HCT116 (cell line): Measurements from ENCODE around the gene INKA2. TPM values are rescaled to one million over a fixed set of nuclear protein-coding genes. Genes with fewer than 3 reads are reported as not detected.

Experiments
- ATAC-seq: fragments of 200-7000 bp; cut with Tn5 transposase; 2 replicates; pipeline ENCODE4 v1.9.1; 2020; ENCODE audit warnings: mild to moderate bottlenecking, moderate library complexity
- BruUV-seq: library from RNA; stranded (reverse); fragments of 400-500 nt; replicated peaks from 2 replicates; lab custom pipeline; 2021; lab: Mats Ljungman, UMichigan
- CTCF ChIA-PET: fragments of 300-600 bp; sonication (Branson Sonifier 250); formaldehyde crosslinking; loops from one replicate; lab custom pipeline; 2021; ENCODE audit warnings: antibody characterized with exemption; lab: Charles Lee
- POLR2A ChIA-PET: fragments of 300-600, 350-600 bp; sonication (Branson Sonifier 250); formaldehyde crosslinking; loops from one replicate; lab custom pipeline; 2021; ENCODE audit warnings: antibody characterized with exemption; lab: Charles Lee
- RAD21 ChIA-PET, 2 experiments: fragments of 300-600 bp; sonication (Branson Sonifier 250); formaldehyde crosslinking; loops; one replicate each; lab custom pipeline; 2023; ENCODE audit warnings: low total read pairs in 2 of 2; ENCODE audit not compliant: uncharacterized antibody in 2 of 2, unreplicated experiment in 2 of 2, low non-redundant PET in 1 of 2; lab: Charles Lee
- DNase-seq: peaks from one replicate; pipeline ENCODE4 v3.0.0-alpha.2; 2010; ENCODE audit warnings: low read depth, low spot score
- H2AFZ ChIP-seq: fragments of 200-600 bp; shearing (Covaris generic), sonication (generic); 2 replicates; pipeline ENCODE4 v1.6.1; 2017; ENCODE audit warnings: low read depth, mixed run types, mixed read lengths, antibody characterized with exemption, low read length; ENCODE audit not compliant: poor library complexity, severe bottlenecking
- H3K27ac ChIP-seq: 2 replicates; pipeline ENCODE4 v1.5.1; 2012; ENCODE audit warnings: low read depth, low read length
- H3K27me3 ChIP-seq: fragments of 200-600 bp; sonication (generic); 2 replicates; pipeline ENCODE4 v1.6.1; 2016; ENCODE audit warnings: mixed run types, low read length, mixed read lengths; ENCODE audit not compliant: insufficient read depth
- H3K36me3 ChIP-seq, 2 experiments: fragments of 200-500 bp in 1 of 2; fragments of 200-600 bp in 1 of 2; sonication (Bioruptor generic) in 1 of 2; sonication (generic) in 1 of 2; 2 replicates each; pipeline versions ENCODE4 v1.5.1 to v1.6.1; 2014 to 2016; ENCODE audit warnings: low read length in 2 of 2, inconsistent platforms in 1 of 2, mixed read lengths in 1 of 2, mixed run types in 1 of 2; ENCODE audit not compliant: insufficient read depth in 2 of 2, control insufficient read depth in 1 of 2
- H3K4me1 ChIP-seq, 2 experiments: fragments of 200-600 bp in 1 of 2; sonication (generic) in 1 of 2; 2 replicates each; pipeline versions ENCODE4 v1.5.1 to v1.6.1; 2012 to 2017; ENCODE audit warnings: low read length in 2 of 2, inconsistent platforms in 1 of 2, mild to moderate bottlenecking in 1 of 2, mixed read lengths in 1 of 2, mixed run types in 1 of 2, moderate library complexity in 1 of 2; ENCODE audit not compliant: insufficient read depth in 2 of 2, control insufficient read depth in 1 of 2
- H3K4me2 ChIP-seq: fragments of 200-600 bp; sonication (generic); 2 replicates; pipeline ENCODE4 v1.6.1; 2017; ENCODE audit warnings: mixed run types, low read length, mixed read lengths
- H3K4me3 ChIP-seq, 2 experiments: fragments of 200-600 bp in 1 of 2; sonication (generic) in 1 of 2; replicated peaks in 1 of 2; 2 replicates each; pipeline ENCODE4 v1.5.1; 2011 to 2016; ENCODE audit warnings: low read length in 2 of 2, control low read depth in 1 of 2, low read depth in 1 of 2, mild to moderate bottlenecking in 1 of 2, mixed read lengths in 1 of 2, mixed run types in 1 of 2
- H3K79me2 ChIP-seq: fragments of 200-600 bp; sonication (generic); 2 replicates; pipeline ENCODE4 v1.6.1; 2017; ENCODE audit warnings: mild to moderate bottlenecking, mixed run types, low read length, moderate library complexity, mixed read lengths; ENCODE audit not compliant: insufficient read depth
- H3K9ac ChIP-seq: fragments of 200-600 bp; sonication (generic); 2 replicates; pipeline ENCODE4 v1.6.1; 2016; ENCODE audit warnings: low read length, mixed read lengths
- H3K9me2 ChIP-seq: fragments of 200-600 bp; sonication (generic), shearing (Covaris generic); 2 replicates; pipeline ENCODE4 v1.6.1; 2017; ENCODE audit warnings: mixed run types, mild to moderate bottlenecking, moderate library complexity; ENCODE audit not compliant: insufficient read depth
- H3K9me3 ChIP-seq, 2 experiments: fragments of 200-500 bp in 1 of 2; fragments of 200-600 bp in 1 of 2; sonication (Bioruptor generic) in 1 of 2; sonication (generic) in 1 of 2; 2 replicates each; pipeline ENCODE4 v1.6.1; 2014 to 2017; ENCODE audit warnings: low read length in 2 of 2, mixed read lengths in 2 of 2, inconsistent platforms in 1 of 2, low read depth in 1 of 2, mild to moderate bottlenecking in 1 of 2, mixed run types in 1 of 2, moderate library complexity in 1 of 2; ENCODE audit not compliant: control insufficient read depth in 1 of 2, insufficient read depth in 1 of 2
- H4K20me1 ChIP-seq: fragments of 200-600 bp; sonication (generic), shearing (Covaris generic); 2 replicates; pipeline ENCODE4 v1.6.1; 2017; ENCODE audit warnings: mixed run types, mild to moderate bottlenecking, moderate library complexity; ENCODE audit not compliant: insufficient read depth
- CEBPB ChIP-seq: IDR thresholded peaks from 2 replicates; pipeline ENCODE4 v1.6.1; 2012; ENCODE audit warnings: low read depth
- RAD21 ChIP-seq: IDR thresholded peaks from 2 replicates; pipeline ENCODE4 v1.6.1; 2012; ENCODE audit warnings: low read depth, mild to moderate bottlenecking
- REST ChIP-seq: IDR thresholded peaks from 2 replicates; pipeline ENCODE4 v1.6.1; 2012; ENCODE audit warnings: low read depth
- ZFX ChIP-seq: fragments of 450-650 bp; IDR thresholded peaks from 2 replicates; pipeline ENCODE4 v1.6.1; 2017
- ZNF274 ChIP-seq: fragments of 200-500 bp; sonication (Bioruptor generic); IDR thresholded peaks from 2 replicates; pipeline ENCODE4 v1.6.1; 2014; ENCODE audit warnings: mild to moderate bottlenecking, low read depth, low read length, inconsistent platforms
- intact Hi-C: fragments of 100-400 bp; cut with micrococcal nuclease; formaldehyde crosslinking; loops from 2 replicates; pipeline ENCODE4 v1.10.0; 2022
- total RNA-seq: library from RNA; stranded (reverse); gene quantifications from one replicate; pipeline ENCODE4 v1.2.1, GENCODE V29; 2021; ENCODE audit not compliant: unreplicated experiment

INKA2 gene
- total RNA-seq, 1 experiment from 2014 or later = 4.0 TPM

- Histone ChIP-seq H3K9ac (no peak overlapping the region), H3K4me3 (no peak overlapping the region), H2AFZ (peak overlapping the region; percentile 58), H4K20me1 (no peaks in the 10 kb centered on the region), H3K4me2 (no peak overlapping the region), H3K27me3 (peaks cover 4% of the 10 kb centered on the region; the same call in 1 of the 2 replicates), H3K9me2 (no peaks in the 10 kb centered on the region), H3K36me3 (no peaks in the 10 kb centered on the region), H3K4me1 (peaks cover 0 to 8% of the 10 kb centered on the region in 2 experiments; a peak in 2 of 4 replicates), H3K9me3 (no peaks in the 10 kb centered on the region), H3K27ac (no peak overlapping the region), H3K79me2 (no peaks in the 10 kb centered on the region)
- ChIA-PET POLR2A (interaction anchor here (0.6 to 1.5 kb wide), 6 partner anchors 8 to 265 kb away, joined by 3 to 9 read pairs (median 5); no protein-coding TSS in a partner anchor), RAD21 (interaction anchor here (0.8 to 1.4 kb wide), 5 partner anchors 32 to 265 kb away, joined by 3 to 11 read pairs (median 8); no protein-coding TSS in a partner anchor), CTCF (interaction anchor here (0.9 to 2.3 kb wide), 15 partner anchors 8 to 272 kb away, joined by 3 to 63 read pairs (median 7); partner anchors contain the start of genes DDX20 and INKA2)
- ATAC-seq = peak; percentile 49
- intact Hi-C loops = loop anchor here (1.0 kb wide), 1 partner anchor 265 kb away; no protein-coding TSS in a partner anchor
- TF ChIP-seq RAD21 = no peak
- TF ChIP-seq REST = no peak
- TF ChIP-seq ZNF274 = no peak
- TF ChIP-seq ZFX = no peak
- TF ChIP-seq CEBPB = no peak
- no TSS peak for BruUV-seq
- DNase-seq = no peak
These were observed 7.4 kb upstream of the INKA2 start for GRCh38 chr1:111746614-111746999.
